IPS-NIHi7 (cell line): ENCODE data around the gene NUTM1.
"Not testable (repeated sequence)": the region's sequence is repeated elsewhere in the genome, so short reads cannot be mapped to it uniquely, and the experiment has no call there.

Source experiments
- DNase-seq: peaks from one replicate; pipeline ENCODE4 v3.0.0; 2012; ENCODE audit warnings: mixed read lengths; ENCODE audit errors: extremely low spot score

Gene NUTM1

GRCh38 chr15:34362047-34362773 is 19.1 kb downstream of the NUTM1 start:
- DNase-seq, result no peak

GRCh38 chr15:34364041-34364440 is 20.9 kb downstream of the NUTM1 start:
- no peak for DNase-seq

GRCh38 chr15:34365091-34365825 is 22.1 kb downstream of the NUTM1 start:
- no peak for DNase-seq

- DNase-seq, result no peak
Measured at GRCh38 chr15:34365836-34366235, 22.7 kb downstream of the NUTM1 start.

GRCh38 chr15:34366271-34367065 is 23.4 kb downstream of the NUTM1 start:
- peak; percentile 83 for DNase-seq

- peak; percentile 96 for DNase-seq
Measured at GRCh38 chr15:34367101-34368081, 24.3 kb downstream of the NUTM1 start, which contains the start of gene LPCAT4. Gene LPCAT4 (minus strand): TSS chr15:34367196. CDS start chr15:34367100, 96 bp downstream.

GRCh38 chr15:34370129-34370528 is 27.0 kb downstream of the NUTM1 start:
- DNase-seq, result no peak

- no peak for DNase-seq
Measured at GRCh38 chr15:34370643-34371042, 27.5 kb downstream of the NUTM1 start.

- no peak for DNase-seq
Measured at GRCh38 chr15:34373951-34374350, 30.8 kb downstream of the NUTM1 start.

- no peak for DNase-seq
Measured at GRCh38 chr15:34374816-34375215, 31.7 kb downstream of the NUTM1 start.

GRCh38 chr15:34375541-34375940 is 32.4 kb downstream of the NUTM1 start:
- not testable (repeated sequence) for DNase-seq

GRCh38 chr15:34376856-34377255 is 33.7 kb downstream of the NUTM1 start:
- no peak for DNase-seq

- DNase-seq, result not testable (repeated sequence)
Measured at GRCh38 chr15:34380491-34380890, 37.4 kb downstream of the NUTM1 start.

GRCh38 chr15:34381829-34382521 is 38.9 kb downstream of the NUTM1 start:
- not testable (repeated sequence) for DNase-seq

GRCh38 chr15:34389594-34390086 is 46.5 kb downstream of the NUTM1 start:
- not testable (repeated sequence) for DNase-seq

- not testable (repeated sequence) for DNase-seq
Measured at GRCh38 chr15:34392981-34393380, 49.9 kb downstream of the NUTM1 start.

- not testable (repeated sequence) for DNase-seq
Measured at GRCh38 chr15:34397637-34398259, 54.6 kb downstream of the NUTM1 start.

GRCh38 chr15:34403160-34403598 is 60.1 kb downstream of the NUTM1 start:
- DNase-seq, result not testable (repeated sequence)

- not testable (repeated sequence) for DNase-seq
Measured at GRCh38 chr15:34403899-34404298, 60.8 kb downstream of the NUTM1 start.
